Keratinocyte (primary cell): Measurements from ENCODE around the gene WDR11. TPM values are rescaled to one million over a fixed set of nuclear protein-coding genes. Genes with fewer than 3 reads are reported as not detected.

Experiments
- DNase-seq: peaks from one replicate; pipeline ENCODE4 v3.0.0-alpha.2; 2011; ENCODE audit warnings: low read depth, missing footprints, low spot score
- FAIRE-seq: peaks from 2 replicates; lab custom pipeline; 2011; peaks lifted over from hg19 to GRCh38; lab: Jason Lieb, UNC
- H2AFZ ChIP-seq: 2 replicates; pipeline ENCODE4 v1.6.0; 2012; ENCODE audit warnings: low read length, control low read depth, inconsistent platforms; ENCODE audit not compliant: control insufficient read depth
- H3K27ac ChIP-seq: 2 replicates; pipeline ENCODE4 v1.5.1; 2011; ENCODE audit warnings: low read length; ENCODE audit not compliant: control insufficient read depth, insufficient read depth
- H3K27me3 ChIP-seq: 3 replicates; pipeline ENCODE4 v1.6.0; 2011; ENCODE audit warnings: low read length; ENCODE audit not compliant: control insufficient read depth, insufficient read depth; ENCODE audit errors: extremely low read depth
- H3K36me3 ChIP-seq, 2 experiments: 2 replicates in 1 of 2; 3 replicates in 1 of 2; pipeline ENCODE4 v1.5.1; 2011; ENCODE audit warnings: low read length in 2 of 2, mild to moderate bottlenecking in 1 of 2; ENCODE audit not compliant: control insufficient read depth in 2 of 2, insufficient read depth in 2 of 2; ENCODE audit errors: extremely low read depth in 1 of 2
- H3K4me1 ChIP-seq: 3 replicates; pipeline ENCODE4 v1.5.1; 2011; ENCODE audit warnings: low read length; ENCODE audit not compliant: control insufficient read depth, insufficient read depth; ENCODE audit errors: extremely low read depth
- H3K4me2 ChIP-seq: 3 replicates; pipeline ENCODE4 v1.6.0; 2011; ENCODE audit warnings: low read depth, low read length; ENCODE audit not compliant: control insufficient read depth, insufficient read depth; ENCODE audit errors: extremely low read depth
- H3K4me3 ChIP-seq, 3 experiments: fragments of 200-600 bp in 1 of 3; sonication (generic) in 1 of 3; 2 replicates in 2 of 3; 3 replicates in 1 of 3; pipeline ENCODE4 v1.5.1; 2011 to 2016; ENCODE audit warnings: low read length in 3 of 3, mild to moderate bottlenecking in 3 of 3, control low read depth in 2 of 3, inconsistent platforms in 1 of 3, low read depth in 1 of 3, mixed read lengths in 1 of 3, mixed run types in 1 of 3, moderate library complexity in 1 of 3; ENCODE audit not compliant: control insufficient read depth in 2 of 3, insufficient read depth in 2 of 3; ENCODE audit errors: extremely low read depth in 1 of 3
- H3K79me2 ChIP-seq: 2 replicates; pipeline ENCODE4 v1.6.0; 2012; ENCODE audit warnings: low read length; ENCODE audit not compliant: control insufficient read depth, insufficient read depth
- H3K9ac ChIP-seq: 3 replicates; pipeline ENCODE4 v1.6.0; 2011; ENCODE audit warnings: low read length; ENCODE audit not compliant: control insufficient read depth, insufficient read depth; ENCODE audit errors: extremely low read depth
- H3K9me1 ChIP-seq: 3 replicates; pipeline ENCODE4 v1.6.0; 2011; ENCODE audit warnings: low read length; ENCODE audit not compliant: control insufficient read depth, insufficient read depth; ENCODE audit errors: extremely low read depth
- H3K9me3 ChIP-seq: 2 replicates; pipeline ENCODE4 v1.5.1; 2012; ENCODE audit warnings: low read depth, low read length; ENCODE audit not compliant: control insufficient read depth
- H4K20me1 ChIP-seq: 3 replicates; pipeline ENCODE4 v1.6.0; 2011; ENCODE audit warnings: low read length; ENCODE audit not compliant: control insufficient read depth, insufficient read depth; ENCODE audit errors: extremely low read depth
- EZH2 ChIP-seq: IDR thresholded peaks from one replicate; pipeline ENCODE4 v1.6.1; 2012; ENCODE audit warnings: inconsistent platforms, mild to moderate bottlenecking, low read length, moderate library complexity
- dilution Hi-C: fragments of 300-500 bp; cut with MboI; formaldehyde crosslinking; loops from one replicate; pipeline ENCODE4 v1.7.0; 2020; ENCODE audit warnings: low sequenced_read_pairs; ENCODE audit not compliant: extremely low pct_ligation_motif_present
- polyA plus RNA-seq, 5 experiments: library from polyadenylated mRNA; depleted of rRNA in 3 of 5; stranded (reverse) in 3 of 5; stranded (forward) in 1 of 5; unstranded in 1 of 5; fragments of >200 nt; gene quantifications; 1 replicate in 1 of 5; 2 replicates in 3 of 5; 3 replicates in 1 of 5; pipeline versions ENCODE4 v1.2.1 to v1.2.3, GENCODE V29; 2011 to 2012; ENCODE audit warnings: missing spikeins in 2 of 5, low read depth in 1 of 5, low replicate concordance in 1 of 5
- TF ChIP-seq, protein P1 (sequence below), 3 experiments: IDR thresholded peaks in 1 of 3; conservative IDR thresholded peaks in 1 of 3; optimal IDR thresholded peaks in 1 of 3; 2 replicates in 2 of 3; 3 replicates in 1 of 3; pipeline versions ENCODE3 to v1.5.1; 2011; ENCODE audit warnings: low read length in 3 of 3, mild to moderate bottlenecking in 3 of 3, moderate library complexity in 2 of 3, control low read depth in 1 of 3, inconsistent platforms in 1 of 3; ENCODE audit not compliant: insufficient read depth in 2 of 3; ENCODE audit errors: extremely low read depth in 1 of 3

Gene WDR11
- polyA plus RNA-seq, 1 donor (not counting 4 experiments of a cell fraction or from before 2014, with no cell fraction given): 79.2 TPM

DNA sequence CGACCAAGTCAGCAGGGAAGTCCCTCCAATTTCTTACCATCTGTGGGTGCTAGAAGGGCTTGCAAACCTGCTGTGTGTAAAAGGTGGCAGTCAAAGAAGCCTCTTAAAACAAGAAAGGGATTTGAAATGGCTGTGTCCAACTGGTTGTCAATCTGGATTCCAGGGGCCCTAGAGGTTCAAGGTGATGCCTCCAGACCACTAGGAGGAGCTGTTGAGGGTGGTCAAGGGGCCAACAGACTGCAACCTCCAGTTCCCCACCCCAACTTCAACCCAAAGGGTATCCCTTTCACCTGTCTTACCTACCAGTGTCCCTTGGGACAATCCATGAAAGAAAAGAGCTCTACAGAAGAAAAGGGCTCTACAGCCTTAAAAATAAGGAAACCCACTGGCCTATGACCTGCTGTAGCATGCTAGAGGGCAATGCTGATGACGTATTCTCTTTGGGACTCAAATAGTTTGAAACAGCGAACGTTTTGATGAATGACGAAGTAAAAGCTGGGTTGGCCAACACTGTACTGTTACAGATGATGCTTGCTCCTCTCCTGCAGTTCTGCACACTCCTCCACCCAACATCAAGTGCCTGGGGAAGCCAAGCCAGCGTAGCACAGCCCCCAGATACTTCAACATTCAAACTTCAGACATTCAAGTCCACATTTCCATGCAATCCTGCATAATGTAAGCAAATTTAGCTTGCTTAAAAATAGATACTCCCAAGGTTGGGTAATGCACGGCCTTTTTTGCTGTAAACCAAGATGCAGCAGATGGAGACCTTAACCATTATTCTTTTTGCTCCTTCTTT lies 45.9 kb upstream of the WDR11 start:
- Histone ChIP-seq H3K9me1 (no peaks in the 10 kb centered on the region), H3K4me3 (no peak overlapping the region), H3K27me3 (no peaks in the 10 kb centered on the region), H3K9ac (no peak overlapping the region), H3K9me3 (no peaks in the 10 kb centered on the region), H4K20me1 (no peaks in the 10 kb centered on the region), H2AFZ (no peak overlapping the region), H3K4me2 (no peak overlapping the region), H3K79me2 (no peaks in the 10 kb centered on the region), H3K27ac (no peak overlapping the region), H3K36me3 (no peaks in the 10 kb centered on the region), H3K4me1 (no peaks in the 10 kb centered on the region)
- TF ChIP-seq, protein P1, sequence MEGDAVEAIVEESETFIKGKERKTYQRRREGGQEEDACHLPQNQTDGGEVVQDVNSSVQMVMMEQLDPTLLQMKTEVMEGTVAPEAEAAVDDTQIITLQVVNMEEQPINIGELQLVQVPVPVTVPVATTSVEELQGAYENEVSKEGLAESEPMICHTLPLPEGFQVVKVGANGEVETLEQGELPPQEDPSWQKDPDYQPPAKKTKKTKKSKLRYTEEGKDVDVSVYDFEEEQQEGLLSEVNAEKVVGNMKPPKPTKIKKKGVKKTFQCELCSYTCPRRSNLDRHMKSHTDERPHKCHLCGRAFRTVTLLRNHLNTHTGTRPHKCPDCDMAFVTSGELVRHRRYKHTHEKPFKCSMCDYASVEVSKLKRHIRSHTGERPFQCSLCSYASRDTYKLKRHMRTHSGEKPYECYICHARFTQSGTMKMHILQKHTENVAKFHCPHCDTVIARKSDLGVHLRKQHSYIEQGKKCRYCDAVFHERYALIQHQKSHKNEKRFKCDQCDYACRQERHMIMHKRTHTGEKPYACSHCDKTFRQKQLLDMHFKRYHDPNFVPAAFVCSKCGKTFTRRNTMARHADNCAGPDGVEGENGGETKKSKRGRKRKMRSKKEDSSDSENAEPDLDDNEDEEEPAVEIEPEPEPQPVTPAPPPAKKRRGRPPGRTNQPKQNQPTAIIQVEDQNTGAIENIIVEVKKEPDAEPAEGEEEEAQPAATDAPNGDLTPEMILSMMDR (optimal IDR thresholded peaks at IDR 0.05 in 1 of 3, IDR thresholded peaks at IDR 0.05 in 1 of 3, conservative IDR thresholded peaks at IDR 0.05 in 1 of 3; ENCODE audit: extremely low read depth in 1 of 3, insufficient read depth in 2 of 3, low read length in 3 of 3): peak in 1 of 3 experiments; percentile 13
- TF ChIP-seq EZH2: no peak
- FAIRE-seq (no peak), DNase-seq (no peak)
- dilution Hi-C loops: no loop called here

DNA sequence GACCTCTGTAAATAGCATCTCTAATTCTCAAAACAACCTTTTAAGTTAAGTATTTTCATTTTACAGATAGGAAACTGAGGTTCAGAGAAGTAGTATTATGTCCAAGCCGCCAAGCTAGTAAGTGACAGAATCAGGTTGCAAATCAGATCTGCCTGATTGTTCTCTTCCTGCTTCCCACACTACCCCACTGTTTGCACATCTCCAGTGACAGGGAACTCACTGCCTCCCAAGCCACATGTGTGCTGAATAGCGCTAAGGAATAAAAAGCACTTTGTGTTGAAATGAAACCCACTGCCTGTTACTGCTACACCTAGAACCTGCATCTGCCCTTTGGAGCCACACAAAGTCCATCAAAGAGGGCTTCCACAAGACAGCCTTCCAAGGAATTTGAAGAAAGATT lies 45.1 kb upstream of the WDR11 start:
- TF ChIP-seq, protein P1 (optimal IDR thresholded peaks at IDR 0.05 in 1 of 3, IDR thresholded peaks at IDR 0.05 in 1 of 3, conservative IDR thresholded peaks at IDR 0.05 in 1 of 3; ENCODE audit: extremely low read depth in 1 of 3, insufficient read depth in 2 of 3, low read length in 3 of 3): no peak
- TF ChIP-seq EZH2: no peak
- H3K79me2 ChIP-seq: no peaks in the 10 kb centered on the region

More for the DNA sequence above, 45.1 kb upstream of the WDR11 start:
- no peak overlapping the region for H3K27ac ChIP-seq
- H3K4me2 ChIP-seq: no peak overlapping the region
- no peak for DNase-seq
- H3K36me3 ChIP-seq: no peaks in the 10 kb centered on the region
- H3K9me3 ChIP-seq: no peaks in the 10 kb centered on the region
- no peaks in the 10 kb centered on the region for H4K20me1 ChIP-seq
- no peaks in the 10 kb centered on the region for H3K27me3 ChIP-seq
- no peak overlapping the region for H2AFZ ChIP-seq
- no peak for FAIRE-seq
- no peak overlapping the region for H3K4me3 ChIP-seq
- dilution Hi-C loops: no loop called here
- no peaks in the 10 kb centered on the region for H3K9me1 ChIP-seq
- no peaks in the 10 kb centered on the region for H3K4me1 ChIP-seq
- H3K9ac ChIP-seq: no peak overlapping the region
